IMR-90 (cell line): ENCODE data around the gene TMEM170A. TPM values are rescaled to one million over a fixed set of nuclear protein-coding genes. Genes with fewer than 3 reads are reported as not detected.

Experiments used
- ATAC-seq: fragments of 200-7000 bp; cut with Tn5 transposase; 2 replicates; pipeline ENCODE4 v1.9.1; 2020; ENCODE audit warnings: low read depth, mild to moderate bottlenecking, moderate library complexity
- BruUV-seq: library from RNA; stranded (reverse); fragments of 400-500 nt; replicated peaks from 2 replicates; lab custom pipeline; 2021; lab: Mats Ljungman, UMichigan
- CTCF ChIA-PET: fragments of 300-600 bp; formaldehyde crosslinking; extraction: SDS; loops from one replicate; lab custom pipeline; 2021; ENCODE audit warnings: antibody characterized with exemption; lab: Yijun Ruan, JAX
- POLR2A ChIA-PET: fragments of 300-600 bp; sonication (Branson Sonifier 250); formaldehyde crosslinking; loops from one replicate; lab custom pipeline; 2022; ENCODE audit warnings: antibody characterized with exemption; ENCODE audit not compliant: unreplicated experiment; lab: Charles Lee
- DNase-seq: peaks from one replicate; pipeline ENCODE4 v3.0.0; 2013
- H2AFZ ChIP-seq: replicated peaks from 2 replicates; pipeline ENCODE3; 2013; ENCODE audit warnings: low read length, mild to moderate bottlenecking; ENCODE audit not compliant: poor library complexity
- H2AK5ac ChIP-seq: 2 replicates; pipeline ENCODE4 v1.6.1; 2013; ENCODE audit warnings: low read depth, low read length, inconsistent platforms
- H2AK9ac ChIP-seq: replicated peaks from 2 replicates; pipeline ENCODE3; 2013; ENCODE audit warnings: mild to moderate bottlenecking, low read depth, low read length, moderate library complexity; ENCODE audit not compliant: poor library complexity
- H2BK120ac ChIP-seq: 2 replicates; pipeline ENCODE4 v1.6.1; 2013; ENCODE audit warnings: low read depth, low read length, inconsistent platforms
- H2BK15ac ChIP-seq: 3 replicates; pipeline ENCODE4 v1.6.1; 2013; ENCODE audit warnings: low read depth, low read length, inconsistent platforms
- H2BK20ac ChIP-seq: 2 replicates; pipeline ENCODE4 v1.6.1; 2013; ENCODE audit warnings: low read depth, mild to moderate bottlenecking, inconsistent platforms, low read length, moderate library complexity
- H2BK5ac ChIP-seq: 2 replicates; pipeline ENCODE4 v1.6.1; 2013; ENCODE audit warnings: mild to moderate bottlenecking, low read depth, low read length, inconsistent platforms; ENCODE audit not compliant: poor library complexity, severe bottlenecking
- H3K14ac ChIP-seq: replicated peaks from 2 replicates; pipeline ENCODE4 v1.6.1; 2013; ENCODE audit warnings: low read depth, low read length, inconsistent platforms
- H3K18ac ChIP-seq: 2 replicates; pipeline ENCODE4 v1.6.1; 2013; ENCODE audit warnings: low read depth, low read length, control low read depth
- H3K23ac ChIP-seq: 2 replicates; pipeline ENCODE4 v1.6.1; 2013; ENCODE audit warnings: low read depth, low read length, inconsistent platforms
- H3K27ac ChIP-seq: 2 replicates; pipeline ENCODE4 v1.5.1; 2013; ENCODE audit warnings: mild to moderate bottlenecking, control low read depth, low read length; ENCODE audit not compliant: insufficient read depth
- H3K27me3 ChIP-seq: 2 replicates; pipeline ENCODE4 v1.6.1; 2013; ENCODE audit warnings: low read length; ENCODE audit not compliant: control insufficient read depth, insufficient read depth
- H3K36me3 ChIP-seq: 2 replicates; pipeline ENCODE4 v1.6.1; 2013; ENCODE audit warnings: low read length, mixed read lengths; ENCODE audit not compliant: control insufficient read depth, insufficient read depth
- H3K4ac ChIP-seq: 2 replicates; pipeline ENCODE4 v1.6.1; 2013; ENCODE audit warnings: low read depth, low read length, inconsistent platforms
- H3K4me1 ChIP-seq: 2 replicates; pipeline ENCODE4 v1.6.1; 2013; ENCODE audit warnings: low read length, mixed read lengths; ENCODE audit not compliant: control insufficient read depth, insufficient read depth
- H3K4me2 ChIP-seq: 2 replicates; pipeline ENCODE4 v1.6.1; 2013; ENCODE audit warnings: low read depth, mild to moderate bottlenecking, control low read depth, low read length, moderate library complexity
- H3K4me3 ChIP-seq: 2 replicates; pipeline ENCODE4 v1.5.1; 2013; ENCODE audit warnings: low read depth, mild to moderate bottlenecking, control low read depth, low read length, moderate library complexity; ENCODE audit not compliant: insufficient read depth
- H3K56ac ChIP-seq: 2 replicates; pipeline ENCODE4 v1.6.1; 2013; ENCODE audit warnings: low read length, inconsistent platforms; ENCODE audit not compliant: insufficient read depth; ENCODE audit errors: extremely low read depth
- H3K79me1 ChIP-seq, 2 experiments: 2 replicates each; pipeline ENCODE4 v1.6.1; 2013; ENCODE audit warnings: low read length in 2 of 2, inconsistent platforms in 1 of 2, low read depth in 1 of 2
- H3K9ac ChIP-seq: 2 replicates; pipeline ENCODE4 v1.6.1; 2013; ENCODE audit warnings: low read depth, low read length, control low read depth
- H3K9me1 ChIP-seq: 2 replicates; pipeline ENCODE4 v1.6.1; 2013; ENCODE audit warnings: low read length, inconsistent platforms; ENCODE audit not compliant: insufficient read depth
- H3K9me3 ChIP-seq: 2 replicates; pipeline ENCODE4 v1.6.1; 2013; ENCODE audit warnings: low read length; ENCODE audit not compliant: control insufficient read depth, insufficient read depth
- H4K20me1 ChIP-seq: 2 replicates; pipeline ENCODE4 v1.6.1; 2013; ENCODE audit warnings: low read length, inconsistent platforms; ENCODE audit not compliant: insufficient read depth
- H4K5ac ChIP-seq: 2 replicates; pipeline ENCODE4 v1.6.1; 2013; ENCODE audit warnings: mild to moderate bottlenecking, low read depth, low read length, control low read depth
- H4K8ac ChIP-seq, 2 experiments: 2 replicates each; pipeline ENCODE4 v1.6.1; 2013; ENCODE audit warnings: low read depth in 2 of 2, low read length in 2 of 2, control low read depth in 1 of 2, inconsistent platforms in 1 of 2
- H4K91ac ChIP-seq: 2 replicates; pipeline ENCODE4 v1.6.1; 2013; ENCODE audit warnings: low read depth, low read length, inconsistent platforms; ENCODE audit not compliant: insufficient read depth
- MAFK ChIP-seq: IDR thresholded peaks from 2 replicates; pipeline ENCODE4 v1.6.1; 2012; ENCODE audit warnings: low read depth, low read length, improper control_type of control experiment
- SMC3 ChIP-seq: fragments of 150-350 bp; IDR thresholded peaks from 2 replicates; pipeline ENCODE4 v1.6.1; 2016; ENCODE audit warnings: low read depth, mild to moderate bottlenecking, antibody characterized with exemption, low read length, moderate library complexity
- WGBS, 2 experiments: methylation state at CpG; one replicate each; pipeline versions ENCODE4 v1.1.5 to v1.1.7; 2013; ENCODE audit warnings: missing lambda C conversion rate in 2 of 2; ENCODE audit not compliant: insufficient read length in 1 of 2; ENCODE audit errors: extremely low coverage in 2 of 2; 5-methylcytosine and 5-hydroxymethylcytosine counted together
- dilution Hi-C: fragments of 300-500 bp; cut with HindIII; formaldehyde crosslinking; loops from one replicate; pipeline ENCODE4 v1.14.3; 2018; ENCODE audit warnings: low sequenced_read_pairs; ENCODE audit not compliant: unreplicated experiment
- in situ Hi-C: fragments of 300-500 bp; cut with MboI; formaldehyde crosslinking; loops from 3 replicates; pipeline ENCODE4 v1.14.3; 2019; ENCODE audit warnings: low sequenced_read_pairs, inconsistent platforms, mixed read lengths
- intact Hi-C: fragments of 100-400 bp; cut with micrococcal nuclease; formaldehyde crosslinking; loops from 2 replicates; pipeline ENCODE4 v1.10.0; 2022
- polyA plus RNA-seq, 3 experiments: library from polyadenylated mRNA; depleted of rRNA; stranded (reverse); fragments of >200 nt; gene quantifications; 2 replicates each; pipeline ENCODE4 v1.2.3, GENCODE V29; 2012; ENCODE audit warnings: low replicate concordance in 1 of 3
- total RNA-seq: library from RNA; depleted of rRNA; stranded (reverse); fragments of >200 nt; gene quantifications from 2 replicates; pipeline ENCODE4 v1.2.3, GENCODE V29; 2012

The TMEM170A gene
- total and polyA plus RNA-seq, 2 of the 4 experiments (the other 2 are of a cell fraction) = 7.3 to 10.9 TPM

DNA sequence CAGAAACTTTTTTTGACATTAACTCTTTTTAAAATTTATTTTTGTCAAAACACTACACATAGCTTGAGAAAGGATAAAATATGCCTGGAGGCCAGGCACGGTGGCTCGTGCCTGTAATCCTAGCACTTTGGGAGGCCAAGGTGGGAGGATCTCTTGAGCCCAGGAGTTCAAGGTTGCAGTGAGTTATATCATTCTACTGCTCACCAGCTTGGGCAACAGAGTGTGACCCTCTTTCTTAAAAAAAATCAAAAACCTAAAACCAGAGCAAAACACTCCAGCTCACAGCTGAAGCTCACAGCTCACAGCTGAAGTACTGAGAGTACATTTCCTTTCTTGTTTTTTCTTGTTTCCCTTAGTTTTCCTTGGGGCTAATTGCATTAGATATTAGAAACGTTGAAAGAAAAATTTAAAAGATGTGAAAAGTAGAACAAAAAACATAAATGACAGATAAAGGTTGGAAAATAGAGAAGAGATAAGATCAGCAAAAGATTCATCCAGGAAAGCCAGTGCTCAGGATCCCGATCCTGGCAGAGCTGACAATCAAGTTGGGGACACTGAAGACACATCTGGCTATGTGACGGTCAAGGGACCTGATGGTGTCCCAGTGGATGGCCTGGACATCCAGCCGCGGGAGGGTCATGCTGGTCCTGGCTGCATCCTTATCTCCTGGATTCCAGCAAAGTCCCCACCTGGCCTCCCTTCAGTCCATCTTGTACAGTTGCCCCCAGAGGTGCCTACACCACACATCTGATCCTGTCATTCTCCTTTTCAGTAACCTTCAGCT, 20.9 kb upstream of the TMEM170A start:
- Histone ChIP-seq H4K5ac (no peak overlapping the region), H2AK9ac (peak overlapping the region; percentile 15), H3K27ac (no peak overlapping the region), H3K18ac (no peak overlapping the region), H3K14ac (no peak overlapping the region), H3K36me3 (no peaks in the 10 kb centered on the region), H4K91ac (no peak overlapping the region), H2BK15ac (no peak overlapping the region), H3K4me2 (no peak overlapping the region), H3K4me1 (no peaks in the 10 kb centered on the region), H3K9ac (no peak overlapping the region), H3K27me3 (peaks cover 15% of the 10 kb centered on the region), H2AK5ac (no peak overlapping the region), H3K79me1 (no peaks in the 10 kb centered on the region), H3K9me1 (no peaks in the 10 kb centered on the region), H2BK20ac (no peak overlapping the region), H2AFZ (no peak overlapping the region), H3K9me3 (no peaks in the 10 kb centered on the region), H2BK5ac (no peak overlapping the region), H4K20me1 (no peaks in the 10 kb centered on the region), H3K4ac (no peak overlapping the region), H4K8ac (no peak overlapping the region), H3K4me3 (no peak overlapping the region), H2BK120ac (no peak overlapping the region), H3K23ac (no peak overlapping the region), H3K56ac (no peak overlapping the region)
- POLR2A ChIA-PET = no interaction called here
- no TSS peak for BruUV-seq
- DNase-seq (no peak), ATAC-seq (no peak)
- TF ChIP-seq SMC3 = no peak
- TF ChIP-seq MAFK = no peak
- intact Hi-C loops (no loop called here), in situ Hi-C loops (no loop called here), dilution Hi-C loops (no loop called here)
- WGBS, 2 experiments = 75% methylated on average over 4 of the region's 7 CpGs; no CpG with 5 or more reads in 1 of the 2 experiments
- CTCF ChIA-PET = no interaction called here
